HCT116 (cell line): Measurements from ENCODE around the gene CHURC1. TPM values are rescaled to one million over a fixed set of nuclear protein-coding genes. Genes with fewer than 3 reads are reported as not detected.

Experiments
- ATAC-seq: fragments of 200-7000 bp; cut with Tn5 transposase; 2 replicates; pipeline ENCODE4 v1.9.1; 2020; ENCODE audit warnings: mild to moderate bottlenecking, moderate library complexity
- BruUV-seq: library from RNA; stranded (reverse); fragments of 400-500 nt; replicated peaks from 2 replicates; lab custom pipeline; 2021; lab: Mats Ljungman, UMichigan
- CTCF ChIA-PET: fragments of 300-600 bp; sonication (Branson Sonifier 250); formaldehyde crosslinking; loops from one replicate; lab custom pipeline; 2021; ENCODE audit warnings: antibody characterized with exemption; lab: Charles Lee
- POLR2A ChIA-PET: fragments of 300-600, 350-600 bp; sonication (Branson Sonifier 250); formaldehyde crosslinking; loops from one replicate; lab custom pipeline; 2021; ENCODE audit warnings: antibody characterized with exemption; lab: Charles Lee
- RAD21 ChIA-PET, 2 experiments: fragments of 300-600 bp; sonication (Branson Sonifier 250); formaldehyde crosslinking; loops; one replicate each; lab custom pipeline; 2023; ENCODE audit warnings: low total read pairs in 2 of 2; ENCODE audit not compliant: uncharacterized antibody in 2 of 2, unreplicated experiment in 2 of 2, low non-redundant PET in 1 of 2; lab: Charles Lee
- DNase-seq: peaks from one replicate; pipeline ENCODE4 v3.0.0-alpha.2; 2010; ENCODE audit warnings: low read depth, low spot score
- H2AFZ ChIP-seq: fragments of 200-600 bp; shearing (Covaris generic), sonication (generic); 2 replicates; pipeline ENCODE4 v1.6.1; 2017; ENCODE audit warnings: low read depth, mixed run types, mixed read lengths, antibody characterized with exemption, low read length; ENCODE audit not compliant: poor library complexity, severe bottlenecking
- H3K27ac ChIP-seq: 2 replicates; pipeline ENCODE4 v1.5.1; 2012; ENCODE audit warnings: low read depth, low read length
- H3K27me3 ChIP-seq: fragments of 200-600 bp; sonication (generic); 2 replicates; pipeline ENCODE4 v1.6.1; 2016; ENCODE audit warnings: mixed run types, low read length, mixed read lengths; ENCODE audit not compliant: insufficient read depth
- H3K36me3 ChIP-seq, 2 experiments: fragments of 200-500 bp in 1 of 2; fragments of 200-600 bp in 1 of 2; sonication (Bioruptor generic) in 1 of 2; sonication (generic) in 1 of 2; 2 replicates each; pipeline versions ENCODE4 v1.5.1 to v1.6.1; 2014 to 2016; ENCODE audit warnings: low read length in 2 of 2, inconsistent platforms in 1 of 2, mixed read lengths in 1 of 2, mixed run types in 1 of 2; ENCODE audit not compliant: insufficient read depth in 2 of 2, control insufficient read depth in 1 of 2
- H3K4me1 ChIP-seq, 2 experiments: fragments of 200-600 bp in 1 of 2; sonication (generic) in 1 of 2; 2 replicates each; pipeline versions ENCODE4 v1.5.1 to v1.6.1; 2012 to 2017; ENCODE audit warnings: low read length in 2 of 2, inconsistent platforms in 1 of 2, mild to moderate bottlenecking in 1 of 2, mixed read lengths in 1 of 2, mixed run types in 1 of 2, moderate library complexity in 1 of 2; ENCODE audit not compliant: insufficient read depth in 2 of 2, control insufficient read depth in 1 of 2
- H3K4me2 ChIP-seq: fragments of 200-600 bp; sonication (generic); 2 replicates; pipeline ENCODE4 v1.6.1; 2017; ENCODE audit warnings: mixed run types, low read length, mixed read lengths
- H3K4me3 ChIP-seq, 2 experiments: fragments of 200-600 bp in 1 of 2; sonication (generic) in 1 of 2; replicated peaks in 1 of 2; 2 replicates each; pipeline ENCODE4 v1.5.1; 2011 to 2016; ENCODE audit warnings: low read length in 2 of 2, control low read depth in 1 of 2, low read depth in 1 of 2, mild to moderate bottlenecking in 1 of 2, mixed read lengths in 1 of 2, mixed run types in 1 of 2
- H3K79me2 ChIP-seq: fragments of 200-600 bp; sonication (generic); 2 replicates; pipeline ENCODE4 v1.6.1; 2017; ENCODE audit warnings: mild to moderate bottlenecking, mixed run types, low read length, moderate library complexity, mixed read lengths; ENCODE audit not compliant: insufficient read depth
- H3K9ac ChIP-seq: fragments of 200-600 bp; sonication (generic); 2 replicates; pipeline ENCODE4 v1.6.1; 2016; ENCODE audit warnings: low read length, mixed read lengths
- H3K9me2 ChIP-seq: fragments of 200-600 bp; sonication (generic), shearing (Covaris generic); 2 replicates; pipeline ENCODE4 v1.6.1; 2017; ENCODE audit warnings: mixed run types, mild to moderate bottlenecking, moderate library complexity; ENCODE audit not compliant: insufficient read depth
- H3K9me3 ChIP-seq, 2 experiments: fragments of 200-500 bp in 1 of 2; fragments of 200-600 bp in 1 of 2; sonication (Bioruptor generic) in 1 of 2; sonication (generic) in 1 of 2; 2 replicates each; pipeline ENCODE4 v1.6.1; 2014 to 2017; ENCODE audit warnings: low read length in 2 of 2, mixed read lengths in 2 of 2, inconsistent platforms in 1 of 2, low read depth in 1 of 2, mild to moderate bottlenecking in 1 of 2, mixed run types in 1 of 2, moderate library complexity in 1 of 2; ENCODE audit not compliant: control insufficient read depth in 1 of 2, insufficient read depth in 1 of 2
- H4K20me1 ChIP-seq: fragments of 200-600 bp; sonication (generic), shearing (Covaris generic); 2 replicates; pipeline ENCODE4 v1.6.1; 2017; ENCODE audit warnings: mixed run types, mild to moderate bottlenecking, moderate library complexity; ENCODE audit not compliant: insufficient read depth
- CEBPB ChIP-seq: IDR thresholded peaks from 2 replicates; pipeline ENCODE4 v1.6.1; 2012; ENCODE audit warnings: low read depth
- ELF1 ChIP-seq: IDR thresholded peaks from 2 replicates; pipeline ENCODE4 v1.6.1; 2012; ENCODE audit warnings: low read depth, borderline replicate concordance
- EZH2 ChIP-seq: fragments of 200-600 bp; sonication (generic); IDR thresholded peaks from 2 replicates; pipeline ENCODE4 v1.6.1; 2017; ENCODE audit warnings: antibody characterized with exemption, mixed run types
- EZH2phosphoT487 ChIP-seq: fragments of 200-600 bp; IDR thresholded peaks from 2 replicates; pipeline ENCODE4 v1.6.1; 2018; ENCODE audit warnings: antibody characterized with exemption, borderline replicate concordance
- FOSL1 ChIP-seq: IDR thresholded peaks from 2 replicates; pipeline ENCODE4 v1.6.1; 2012; ENCODE audit warnings: low read depth
- POLR2AphosphoS5 ChIP-seq: IDR thresholded peaks from 2 replicates; pipeline ENCODE4 v1.6.1; 2011; ENCODE audit warnings: mild to moderate bottlenecking, low read depth, low read length, moderate library complexity
- RAD21 ChIP-seq: IDR thresholded peaks from 2 replicates; pipeline ENCODE4 v1.6.1; 2012; ENCODE audit warnings: low read depth, mild to moderate bottlenecking
- SIN3A ChIP-seq: IDR thresholded peaks from 2 replicates; pipeline ENCODE4 v1.6.1; 2012; ENCODE audit warnings: low read depth
- TCF7L2 ChIP-seq: IDR thresholded peaks from 2 replicates; pipeline ENCODE4 v1.7.0; 2011; ENCODE audit warnings: borderline replicate concordance, inconsistent platforms; ENCODE audit not compliant: insufficient read depth, insufficient read length; ENCODE audit errors: extremely low read depth
- ZBTB33 ChIP-seq: IDR thresholded peaks from 2 replicates; pipeline ENCODE4 v1.6.1; 2011; ENCODE audit warnings: mild to moderate bottlenecking, low read length, moderate library complexity; ENCODE audit not compliant: insufficient replicate concordance; ENCODE audit errors: extremely low read depth
- ZNF274 ChIP-seq: fragments of 200-500 bp; sonication (Bioruptor generic); IDR thresholded peaks from 2 replicates; pipeline ENCODE4 v1.6.1; 2014; ENCODE audit warnings: mild to moderate bottlenecking, low read depth, low read length, inconsistent platforms
- intact Hi-C: fragments of 100-400 bp; cut with micrococcal nuclease; formaldehyde crosslinking; loops from 2 replicates; pipeline ENCODE4 v1.10.0; 2022
- total RNA-seq: library from RNA; stranded (reverse); gene quantifications from one replicate; pipeline ENCODE4 v1.2.1, GENCODE V29; 2021; ENCODE audit not compliant: unreplicated experiment
- TF ChIP-seq, protein P1 (sequence below): IDR thresholded peaks from 2 replicates; pipeline ENCODE4 v1.6.1; 2012
- TF ChIP-seq, protein P2 (sequence below): IDR thresholded peaks from 2 replicates; pipeline ENCODE4 v1.6.1; 2012

The CHURC1 gene
- total RNA-seq, 1 experiment from 2014 or later = 47.5 TPM

DNA sequence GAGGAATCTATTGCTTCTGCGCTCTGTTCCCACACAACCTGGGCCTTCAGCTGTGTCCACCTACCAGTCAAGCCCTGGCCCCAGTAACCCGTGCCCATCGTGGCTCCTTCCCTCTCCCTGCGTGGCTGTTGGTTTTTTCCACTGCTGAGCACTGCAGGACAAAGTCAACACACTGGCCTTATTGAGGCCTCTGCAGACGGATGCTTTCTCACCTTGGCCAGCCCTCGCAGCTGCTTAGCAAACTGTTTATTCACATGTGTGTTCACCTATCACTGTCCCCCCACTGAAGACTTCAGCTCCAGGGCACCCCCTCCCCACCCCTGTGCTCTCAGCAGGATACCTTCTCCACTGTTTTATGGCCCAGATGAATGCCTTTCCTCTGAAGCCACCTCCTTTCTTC lies 41.0 kb downstream of the CHURC1 start:
- TF ChIP-seq EZH2phosphoT487 = no peak
- TF ChIP-seq, protein P1, sequence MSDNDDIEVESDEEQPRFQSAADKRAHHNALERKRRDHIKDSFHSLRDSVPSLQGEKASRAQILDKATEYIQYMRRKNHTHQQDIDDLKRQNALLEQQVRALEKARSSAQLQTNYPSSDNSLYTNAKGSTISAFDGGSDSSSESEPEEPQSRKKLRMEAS = no peak
- no peak for TF ChIP-seq FOSL1
- TF ChIP-seq, protein P2, sequence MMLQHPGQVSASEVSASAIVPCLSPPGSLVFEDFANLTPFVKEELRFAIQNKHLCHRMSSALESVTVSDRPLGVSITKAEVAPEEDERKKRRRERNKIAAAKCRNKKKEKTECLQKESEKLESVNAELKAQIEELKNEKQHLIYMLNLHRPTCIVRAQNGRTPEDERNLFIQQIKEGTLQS = no peak
- no peak for TF ChIP-seq TCF7L2
- no peak for TF ChIP-seq ZNF274
- TF ChIP-seq CEBPB = no peak
- no peak for TF ChIP-seq SIN3A
- no peak for TF ChIP-seq ELF1
- no peak for TF ChIP-seq ZBTB33
- no peak for TF ChIP-seq POLR2AphosphoS5
- no peak for TF ChIP-seq EZH2
- no peak for TF ChIP-seq RAD21
- TF ChIP-seq, all 23 proteins: peak for 0
- intact Hi-C loops = no loop called here
- Histone ChIP-seq H2AFZ (no peak overlapping the region), H3K27ac (no peak overlapping the region), H3K79me2 (no peaks in the 10 kb centered on the region), H3K9me2 (no peaks in the 10 kb centered on the region), H4K20me1 (no peaks in the 10 kb centered on the region), H3K27me3 (no peaks in the 10 kb centered on the region), H3K4me1 (no peaks in the 10 kb centered on the region), H3K36me3 (no peaks in the 10 kb centered on the region), H3K4me2 (no peak overlapping the region), H3K4me3 (no peak overlapping the region), H3K9me3 (no peaks in the 10 kb centered on the region), H3K9ac (no peak overlapping the region)
- CTCF ChIA-PET = no interaction called here
- RAD21 ChIA-PET = no interaction called here
- POLR2A ChIA-PET = no interaction called here
- DNase-seq = no peak
- no peak for ATAC-seq
- no TSS peak for BruUV-seq
